Measurements from ENCODE around the gene S100P.

GRCh38 chr4:6730603-6731317 is 37.1 kb downstream of the S100P start:
- TF ChIP-seq CTCF (conservative IDR thresholded peaks at IDR 0.05; ENCODE audit: low read length) (no peak), EZH2phosphoT487 (IDR thresholded peaks at IDR 0.05; ENCODE audit: borderline replicate concordance) (no peak)

Measured in Loucy (cell line).